HG02885 (cell line): ENCODE measurements around the gene ODAD4.

Experiments used
- ATAC-seq: cut with Tn5 transposase; IDR thresholded peaks from one replicate; pipeline ENCODE4 v1.9.1; 2021; ENCODE audit warnings: mild to moderate bottlenecking; ENCODE audit not compliant: unreplicated experiment, poor library complexity

Gene ODAD4

GRCh38 chr17:41967141-41967920, 36.9 kb downstream of the ODAD4 start:
- peak; percentile 13 for ATAC-seq

- no peak for ATAC-seq
These were observed 37.6 kb downstream of the ODAD4 start for GRCh38 chr17:41967921-41968578.

- ATAC-seq: no peak
These were observed 38.3 kb downstream of the ODAD4 start for GRCh38 chr17:41968676-41969075.

GRCh38 chr17:41970901-41971331, 40.5 kb downstream of the ODAD4 start:
- ATAC-seq: no peak

- ATAC-seq: no peak
These were observed 41.5 kb downstream of the ODAD4 start for GRCh38 chr17:41971721-41972523.

GRCh38 chr17:41972571-41973407, 42.4 kb downstream of the ODAD4 start:
- ATAC-seq: no peak

GRCh38 chr17:41973408-41973811, 43.0 kb downstream of the ODAD4 start:
- ATAC-seq: no peak

GRCh38 chr17:41974031-41974430, 43.6 kb downstream of the ODAD4 start:
- ATAC-seq: no peak

GRCh38 chr17:41974658-41975057, 44.2 kb downstream of the ODAD4 start:
- no peak for ATAC-seq

- ATAC-seq: no peak
These were observed 45.0 kb downstream of the ODAD4 start for GRCh38 chr17:41975099-41976083.

GRCh38 chr17:41976142-41976768, 45.8 kb downstream of the ODAD4 start:
- ATAC-seq: no peak

- no peak for ATAC-seq
These were observed 47.6 kb downstream of the ODAD4 start for GRCh38 chr17:41977991-41978390.

GRCh38 chr17:41982026-41982760, 51.8 kb downstream of the ODAD4 start:
- ATAC-seq: no peak

GRCh38 chr17:41984454-41984853, 54.0 kb downstream of the ODAD4 start:
- ATAC-seq: no peak

- ATAC-seq: no peak
These were observed 55.5 kb downstream of the ODAD4 start for GRCh38 chr17:41985919-41986318.

GRCh38 chr17:41986634-41987033, 56.2 kb downstream of the ODAD4 start:
- ATAC-seq: no peak

GRCh38 chr17:41987642-41988041, 57.2 kb downstream of the ODAD4 start:
- no peak for ATAC-seq

- ATAC-seq: no peak
These were observed 58.0 kb downstream of the ODAD4 start for GRCh38 chr17:41988418-41988817.
